Testis (tissue), 5 donors: ENCODE data around the gene ZBTB17. TPM values are rescaled to one million over a fixed set of nuclear protein-coding genes. Genes with fewer than 3 reads are reported as not detected.
"Not testable (repeated sequence)": the region's sequence is repeated elsewhere in the genome, so short reads cannot be mapped to it uniquely, and the experiment has no call there.

Experiments used
- DNase-seq: peaks from one replicate; pipeline ENCODE4 v3.0.0-alpha.2; 2019
- H3K27ac ChIP-seq, 2 donors: fragments of 200-600 bp; sonication (generic); one replicate each; pipeline ENCODE4 v1.5.1; 2019
- H3K27me3 ChIP-seq: fragments of 200-600 bp; sonication (generic); one replicate; pipeline ENCODE4 v1.5.1; 2019
- H3K36me3 ChIP-seq: fragments of 200-600 bp; sonication (generic); one replicate; pipeline ENCODE4 v1.5.1; 2017; ENCODE audit warnings: low read depth; ENCODE audit errors: missing control alignments
- H3K4me1 ChIP-seq: fragments of 200-600 bp; sonication (generic); one replicate; pipeline ENCODE4 v1.5.1; 2019
- H3K4me3 ChIP-seq, 2 donors: fragments of 200-600 bp; sonication (generic); one replicate each; pipeline ENCODE4 v1.5.1; 2017 to 2019
- H3K9me3 ChIP-seq: fragments of 200-600 bp; sonication (generic); one replicate; pipeline ENCODE4 v1.5.1; 2017
- CTCF ChIP-seq, 3 experiments: fragments of 450-650 bp in 2 of 3; fragments of 200-600 bp in 1 of 3; sonication (generic) in 1 of 3; IDR thresholded peaks; one replicate each; pipeline ENCODE4 v1.5.1; 2016 to 2019; ENCODE audit warnings: antibody characterized with exemption in 3 of 3, mild to moderate bottlenecking in 2 of 3, moderate library complexity in 1 of 3
- POLR2A ChIP-seq: fragments of 450-650 bp; IDR thresholded peaks from one replicate; pipeline ENCODE4 v1.6.1; 2017; ENCODE audit warnings: antibody characterized with exemption, mild to moderate bottlenecking, moderate library complexity
- WGBS, 2 donors: methylation state at CpG; one replicate each; pipeline ENCODE4 v1.1.5; 2018; 5-methylcytosine and 5-hydroxymethylcytosine counted together
- intact Hi-C: fragments of 100-400 bp; cut with DNase I; formaldehyde crosslinking; loops from one replicate; pipeline ENCODE4 v1.15.1; 2023; ENCODE audit warnings: low total_unique reads
- long read RNA-seq, 2 donors: transcript quantifications; one replicate each; lab custom pipeline, GENCODE V29; 2026
- polyA plus RNA-seq: library from polyadenylated mRNA; stranded (reverse); fragments of 350-450 nt; fragmentation: Illumina TruSeq; extraction: RNeasy Lipid Tissue Mini Kit (QIAGEN cat#74804); gene quantifications from one replicate; pipeline ENCODE4 v1.2.3, GENCODE V29; 2014; ENCODE audit warnings: low read depth, low replicate concordance; ENCODE audit not compliant: insufficient read depth
- total RNA-seq, 2 donors: library from RNA; depleted of rRNA; stranded (reverse); fragments of >200 nt; gene quantifications; one replicate each; pipeline ENCODE4 v1.2.3, GENCODE V29; 2016

ZBTB17 gene
- total RNA-seq, result 10 to 100 TPM; 60.2 to 65.8 TPM
- 53.6 TPM for polyA plus RNA-seq
- long read RNA-seq, donor 1, partial matches to known transcripts, result 0 of 2 reads
- long read RNA-seq, donor 1, other reads (novel, unspliced or antisense), result 0 of 2 reads
- long read RNA-seq, donor 2, partial matches to known transcripts, result 0 of 4 reads
- long read RNA-seq, donor 2, other reads (novel, unspliced or antisense), result 0 of 4 reads

- intact Hi-C loops, result no loop called here
- WGBS, 2 donors, result 7 to 11% methylated on average over 20 to 46 of the region's 47 CpGs
- peak; percentile 95 for DNase-seq
Measured at GRCh38 chr1:15975805-15976680, at the start of gene ZBTB17. TSS of gene ZBTB17 (minus strand) at chr1:15976101. CDS start at chr1:15948495, 27,606 bp downstream.

DNA sequence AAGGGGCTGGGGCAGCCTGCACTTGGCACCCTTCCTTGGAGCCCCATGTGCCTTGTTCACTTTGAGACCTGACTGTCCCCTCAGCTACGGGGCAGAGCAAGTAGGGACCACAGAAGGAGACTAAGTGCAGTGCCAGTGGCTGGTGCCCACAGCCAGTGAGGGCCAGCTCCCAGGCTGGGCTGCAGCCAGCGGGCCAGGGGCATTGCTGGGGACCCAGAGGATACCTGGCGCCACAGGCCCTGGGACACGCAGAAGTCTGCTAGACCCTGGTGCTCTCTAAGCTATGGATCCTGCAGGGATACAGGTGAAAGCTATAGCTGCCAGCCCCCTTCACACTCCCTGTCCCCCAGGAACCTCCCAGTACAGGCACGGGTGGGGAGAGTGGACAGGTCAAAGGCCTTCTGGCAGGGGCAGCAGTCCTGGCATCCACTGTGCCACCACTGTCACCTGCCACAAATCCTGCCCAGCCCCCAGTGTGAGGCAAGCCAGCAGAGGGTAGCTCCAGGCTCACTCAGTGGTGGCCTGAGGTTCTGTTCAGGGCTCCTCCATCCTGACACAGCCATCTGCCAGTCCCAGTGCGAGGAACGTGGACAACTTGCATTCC is 47.3 kb upstream of the ZBTB17 start:
- no peak overlapping the region for H3K4me3 ChIP-seq
- no peaks in the 10 kb centered on the region for H3K9me3 ChIP-seq
- H3K36me3 ChIP-seq, result no peaks in the 10 kb centered on the region
- no peak overlapping the region for H3K27ac ChIP-seq
- TF ChIP-seq POLR2A (no peak), CTCF (IDR thresholded peaks at IDR 0.05) (no peak)
- intact Hi-C loops, result no loop called here
- H3K27me3 ChIP-seq, result no peaks in the 10 kb centered on the region
- DNase-seq, result no peak
- H3K4me1 ChIP-seq, result peaks cover 21% of the 10 kb centered on the region
- WGBS, 2 donors, result 77 to 100% methylated on average over 3 to 6 of the region's 7 CpGs

More at GRCh38 chr1:15975805-15976680, at the start of gene ZBTB17:
- no peak for TF ChIP-seq CTCF (IDR thresholded peaks at IDR 0.05)
- no peak for TF ChIP-seq POLR2A
- Histone ChIP-seq H3K4me3 (peak within 1 kb of the TSS; percentile 76 to 96), H3K4me1 (peaks cover 12% of the 10 kb centered on the region), H3K36me3 (no peaks in the 10 kb centered on the region), H3K27ac (peak within 1 kb of the TSS; percentile 69 to 82), H3K27me3 (no peaks in the 10 kb centered on the region), H3K9me3 (no peaks in the 10 kb centered on the region)

DNA sequence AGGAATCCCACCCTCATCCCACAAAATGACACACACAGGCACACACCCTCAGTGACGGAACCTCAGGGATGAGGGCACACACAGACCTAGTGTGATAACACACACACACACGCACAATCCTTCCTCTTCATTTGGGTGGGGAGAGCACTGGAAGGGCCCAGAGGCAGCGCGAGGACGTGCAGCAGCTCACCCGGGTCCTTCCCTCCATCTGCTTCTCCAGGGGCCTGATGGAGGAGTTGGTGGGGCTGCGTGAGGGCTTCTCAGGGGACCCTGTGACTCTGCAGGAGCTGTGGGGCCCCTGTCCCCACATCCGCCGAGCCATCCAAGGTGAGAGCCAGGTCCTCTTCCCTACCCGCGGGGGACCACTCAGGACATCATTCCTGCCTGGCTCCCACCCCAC is 46.5 kb upstream of the ZBTB17 start:
- WGBS, 2 donors, result 80 to 89% methylated on average over 2 to 11 of the region's 11 CpGs
- Histone ChIP-seq H3K4me1 (peaks cover 28% of the 10 kb centered on the region), H3K4me3 (no peak overlapping the region), H3K36me3 (no peaks in the 10 kb centered on the region), H3K27ac (no peak overlapping the region), H3K27me3 (no peaks in the 10 kb centered on the region), H3K9me3 (no peaks in the 10 kb centered on the region)
- intact Hi-C loops, result no loop called here
- TF ChIP-seq CTCF (IDR thresholded peaks at IDR 0.05) (no peak), POLR2A (no peak)
- DNase-seq, result no peak

DNA sequence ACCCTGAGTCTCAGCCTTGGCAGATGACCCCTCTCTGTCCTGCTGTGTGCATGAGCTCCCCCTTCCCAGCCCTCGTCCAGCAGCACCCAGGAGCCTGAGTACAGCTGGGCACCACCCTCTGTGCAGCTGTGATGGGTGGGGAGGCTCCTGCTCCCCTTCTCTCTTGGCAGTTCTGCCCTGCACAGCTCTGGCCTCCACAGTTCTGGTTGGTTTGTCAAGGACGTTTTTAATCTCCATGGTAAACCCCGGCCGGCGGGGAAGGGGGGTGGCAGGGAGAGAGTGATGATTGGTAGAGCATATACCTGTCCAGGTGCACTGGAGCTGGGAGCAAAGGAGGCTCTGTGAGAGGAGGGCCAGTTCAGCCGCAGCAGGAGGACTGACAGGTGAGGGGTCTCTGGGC is 45.8 kb upstream of the ZBTB17 start, which contains the start of gene CLCNKA:
TSS of gene CLCNKA (plus strand) at position 356 of the 400 bp plus-strand sequence. CDS start 584 bp downstream, outside the sequence.
- H3K27ac ChIP-seq, result no peak within 1 kb of the TSS
- no peaks in the 10 kb centered on the region for H3K9me3 ChIP-seq
- no peaks in the 10 kb centered on the region for H3K36me3 ChIP-seq
- intact Hi-C loops, result no loop called here
- peaks cover 29% of the 10 kb centered on the region for H3K4me1 ChIP-seq
- 40 to 44% methylated on average over 6 of the region's 6 CpGs for WGBS, 2 donors
- no peak for TF ChIP-seq POLR2A
- no peak for TF ChIP-seq CTCF (IDR thresholded peaks at IDR 0.05)
- H3K4me3 ChIP-seq, result no peak within 1 kb of the TSS
- DNase-seq, result no peak
- no peaks in the 10 kb centered on the region for H3K27me3 ChIP-seq

DNA sequence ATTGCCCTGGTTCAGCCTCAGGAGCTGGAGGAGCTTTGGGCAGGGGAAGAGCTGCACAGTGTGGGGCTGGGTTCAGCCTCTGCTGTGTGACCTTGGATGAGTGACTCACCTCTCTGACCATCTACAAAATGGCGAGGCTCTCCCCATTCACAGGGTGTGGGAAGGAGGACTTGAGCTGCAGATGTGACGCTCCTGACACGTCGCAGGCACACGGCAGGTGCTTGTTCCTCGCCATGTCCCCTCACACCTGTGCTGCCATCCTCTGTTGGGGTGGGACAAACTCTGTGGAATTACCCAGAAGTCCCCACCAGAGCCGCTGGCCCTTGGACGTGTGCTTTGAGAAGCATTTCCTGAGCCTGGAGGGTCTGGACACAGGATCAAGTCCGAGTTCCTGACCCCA is 45.0 kb upstream of the ZBTB17 start:
- H3K4me1 ChIP-seq, result peaks cover 37% of the 10 kb centered on the region
- WGBS, 2 donors, result 74 to 78% methylated on average over 3 to 4 of the region's 9 CpGs
- H3K9me3 ChIP-seq, intact Hi-C loops, DNase-seq, H3K4me3 ChIP-seq, H3K27ac ChIP-seq, H3K27me3 ChIP-seq, H3K36me3 ChIP-seq: not testable (repeated sequence)
